ENCODE results near the gene ABCD1.

- no peak for TF ChIP-seq CTCF (IDR thresholded peaks at IDR 0.05)
- no peak for TF ChIP-seq POLR2A (IDR thresholded peaks at IDR 0.05)
- no peak for TF ChIP-seq POLR2AphosphoS5 (IDR thresholded peaks at IDR 0.05)
Observed at GRCh38 chrX:153740631-153741222, 16.1 kb downstream of the ABCD1 start.
